Endothelial cell (in vitro differentiated cells): ENCODE measurements around the gene OCSTAMP. TPM values are rescaled to one million over a fixed set of nuclear protein-coding genes. Genes with fewer than 3 reads are reported as not detected.

Experiments
- DNase-seq: peaks from one replicate; pipeline ENCODE4 v3.0.0; 2021; ENCODE audit warnings: low spot score
- H3K27ac Mint-ChIP-seq: one replicate; pipeline ENCODE4 v1.8.0; 2021; ENCODE audit warnings: mixed read lengths, inconsistent platforms; ENCODE audit not compliant: unreplicated experiment
- H3K27me3 Mint-ChIP-seq: one replicate; pipeline ENCODE4 v1.8.0; 2021; ENCODE audit warnings: mild to moderate bottlenecking, moderate library complexity, mixed read lengths, inconsistent platforms; ENCODE audit not compliant: unreplicated experiment
- H3K36me3 Mint-ChIP-seq: one replicate; pipeline ENCODE4 v1.8.0; 2021; ENCODE audit warnings: mild to moderate bottlenecking, low read depth, mixed read lengths, inconsistent platforms; ENCODE audit not compliant: unreplicated experiment
- H3K4me1 Mint-ChIP-seq: one replicate; pipeline ENCODE4 v1.8.0; 2021; ENCODE audit warnings: mild to moderate bottlenecking, mixed read lengths, inconsistent platforms; ENCODE audit not compliant: unreplicated experiment
- H3K4me3 Mint-ChIP-seq: one replicate; pipeline ENCODE4 v1.8.0; 2021; ENCODE audit warnings: mild to moderate bottlenecking, mixed read lengths, inconsistent platforms; ENCODE audit not compliant: unreplicated experiment
- H3K9me3 Mint-ChIP-seq: one replicate; pipeline ENCODE4 v1.8.0; 2021; ENCODE audit warnings: mixed read lengths, inconsistent platforms; ENCODE audit not compliant: unreplicated experiment
- CTCF ChIP-seq: fragments of 200-600 bp; sonication (generic); IDR thresholded peaks from one replicate; pipeline ENCODE4 v1.5.0; 2021; ENCODE audit warnings: antibody characterized with exemption; ENCODE audit not compliant: unreplicated experiment
- total RNA-seq: library from RNA; stranded (reverse); fragmentation: NEBNext Ultra II Directional; extraction: Animal tissue kit (Norgen Biotek cat#: 25700); gene quantifications from one replicate; pipeline ENCODE4 v1.2.1, GENCODE V29; 2021; ENCODE audit not compliant: unreplicated experiment

OCSTAMP gene
- total RNA-seq, 1 donor from 2014 or later: not detected

- peaks cover 5% of the 10 kb centered on the region for H3K36me3 Mint-ChIP-seq
- no peaks in the 10 kb centered on the region for H3K9me3 Mint-ChIP-seq
- no peak for DNase-seq
- no peak overlapping the region for H3K27ac Mint-ChIP-seq
- no peak overlapping the region for H3K4me3 Mint-ChIP-seq
- no peak for TF ChIP-seq CTCF
- no peaks in the 10 kb centered on the region for H3K4me1 Mint-ChIP-seq
- peaks cover 3% of the 10 kb centered on the region for H3K27me3 Mint-ChIP-seq
Observed at GRCh38 chr20:46584508-46584907, 34.1 kb upstream of the OCSTAMP start.

- Mint-ChIP-seq H3K36me3 (peaks cover 5% of the 10 kb centered on the region), H3K9me3 (no peaks in the 10 kb centered on the region), H3K27me3 (peaks cover 2% of the 10 kb centered on the region), H3K4me1 (no peaks in the 10 kb centered on the region), H3K4me3 (no peak overlapping the region), H3K27ac (no peak overlapping the region)
- no peak for DNase-seq
- TF ChIP-seq CTCF: no peak
Observed at GRCh38 chr20:46583411-46584214, 33.2 kb upstream of the OCSTAMP start.

GRCh38 chr20:46582648-46583047, 32.2 kb upstream of the OCSTAMP start:
- Mint-ChIP-seq H3K27ac (no peak overlapping the region), H3K36me3 (peaks cover 5% of the 10 kb centered on the region), H3K9me3 (no peaks in the 10 kb centered on the region), H3K4me1 (no peaks in the 10 kb centered on the region), H3K4me3 (no peak overlapping the region), H3K27me3 (peaks cover 2% of the 10 kb centered on the region)
- TF ChIP-seq CTCF: no peak
- DNase-seq: no peak

- Mint-ChIP-seq H3K27ac (no peak overlapping the region), H3K4me1 (no peaks in the 10 kb centered on the region), H3K4me3 (no peak overlapping the region), H3K9me3 (no peaks in the 10 kb centered on the region), H3K36me3 (peaks cover 5% of the 10 kb centered on the region), H3K27me3 (peaks cover 2% of the 10 kb centered on the region)
- no peak for TF ChIP-seq CTCF
- DNase-seq: no peak
Observed at GRCh38 chr20:46581391-46581790, 30.9 kb upstream of the OCSTAMP start.

- peaks cover 2% of the 10 kb centered on the region for H3K27me3 Mint-ChIP-seq
- no peak for TF ChIP-seq CTCF
- H3K4me1 Mint-ChIP-seq: no peaks in the 10 kb centered on the region
- H3K27ac Mint-ChIP-seq: no peak overlapping the region
- H3K4me3 Mint-ChIP-seq: no peak overlapping the region
- no peaks in the 10 kb centered on the region for H3K9me3 Mint-ChIP-seq
- H3K36me3 Mint-ChIP-seq: peaks cover 5% of the 10 kb centered on the region
- no peak for DNase-seq
Observed at GRCh38 chr20:46580613-46581205, 30.3 kb upstream of the OCSTAMP start.
